K562 (cell line): Measurements from ENCODE around the gene NACC1. TPM values are rescaled to one million over a fixed set of nuclear protein-coding genes. Genes with fewer than 3 reads are reported as not detected.
A peak's percentile ranks its signal among the peaks of the same experiment; 100 is the strongest.

Experiments
- CREB1 ChIP-seq, 2 experiments: sonication (generic) in 1 of 2; formaldehyde crosslinking in 1 of 2; IDR thresholded peaks; 2 replicates each; pipeline versions ENCODE4 v1.6.1 to v1.8.0; 2012 to 2022; ENCODE audit warnings: inconsistent platforms in 1 of 2, mild to moderate bottlenecking in 1 of 2, missing genetic modification reagents in 1 of 2, moderate library complexity in 1 of 2
- E2F3 ChIP-seq: fragments of 250-450 bp; sonication (Bioruptor Pico); IDR thresholded peaks from 2 replicates; pipeline ENCODE4 v1.4.0; 2020; ENCODE audit warnings: mild to moderate bottlenecking
- ESRRB ChIP-seq: fragments of 250-450 bp; sonication (Bioruptor Pico); IDR thresholded peaks from 2 replicates; pipeline ENCODE4 v1.5.0; 2020; ENCODE audit warnings: mild to moderate bottlenecking, moderate library complexity, borderline replicate concordance
- JUND ChIP-seq, 2 experiments: IDR thresholded peaks; 2 replicates in 1 of 2; 3 replicates in 1 of 2; pipeline ENCODE4 v1.6.1; 2011; ENCODE audit warnings: borderline replicate concordance in 2 of 2, low read depth in 2 of 2, low read length in 2 of 2, improper control_type of control experiment in 1 of 2, missing biosample characterization in 1 of 2, missing genetic modification characterization in 1 of 2, missing genetic modification reagents in 1 of 2
- KDM1A ChIP-seq, 2 experiments: fragments of 450-650 bp; IDR thresholded peaks; 2 replicates each; pipeline ENCODE4 v1.6.1; 2016; ENCODE audit warnings: mild to moderate bottlenecking in 2 of 2
- KLF16 ChIP-seq: IDR thresholded peaks from 2 replicates; pipeline ENCODE4 v1.6.1; 2016; ENCODE audit warnings: antibody characterized with exemption
- PPARD ChIP-seq: fragments of 250-450 bp; sonication (Bioruptor Pico); IDR thresholded peaks from 2 replicates; pipeline ENCODE4 v1.8.0; 2022; ENCODE audit warnings: inconsistent platforms, mild to moderate bottlenecking, moderate library complexity
- TFAM ChIP-seq: fragments of 250-450 bp; sonication (Bioruptor Pico); conservative IDR thresholded peaks from 2 replicates; pipeline ENCODE4 v1.5.0; 2021; ENCODE audit warnings: mild to moderate bottlenecking, moderate library complexity
- XRCC3 ChIP-seq: fragments of 450-650 bp; IDR thresholded peaks from 2 replicates; pipeline ENCODE4 v1.6.1; 2017; ENCODE audit warnings: mild to moderate bottlenecking, moderate library complexity
- ZNF134 ChIP-seq: fragments of 250-450 bp; sonication (Bioruptor Pico); conservative IDR thresholded peaks from 2 replicates; pipeline ENCODE4 v1.4.0; 2020
- ZNF57 ChIP-seq: fragments of 450-650 bp; formaldehyde crosslinking; IDR thresholded peaks from 2 replicates; pipeline ENCODE4 v1.4.0; 2020; ENCODE audit warnings: mild to moderate bottlenecking, moderate library complexity
- polyA plus RNA-seq, 8 experiments: library from polyadenylated mRNA; depleted of rRNA in 4 of 8; stranded (reverse) in 5 of 8; unstranded in 3 of 8; fragments of >200 nt; fragmentation: Nextera tagmentation in 2 of 8; fragmentation: Illumina TruSeq in 1 of 8; extraction: Ambion mirVana in 2 of 8; extraction: Trizol in 1 of 8; gene quantifications; 2 replicates each; pipeline versions ENCODE4 v1.2.1 to v1.2.3, GENCODE V29; 2011 to 2014; ENCODE audit warnings: inconsistent platforms in 1 of 8, missing spikeins in 1 of 8
- total RNA-seq, 7 experiments: library from RNA; depleted of rRNA in 6 of 7; stranded (reverse); fragments of >200 nt in 6 of 7; fragmentation: Illumina TruSeq in 2 of 7; extraction: Trizol in 2 of 7; gene quantifications; 2 replicates each; pipeline versions ENCODE4 v1.2.1 to v1.2.3, GENCODE V29; 2011 to 2021; ENCODE audit warnings: low replicate concordance in 1 of 7
- TF ChIP-seq, protein P1 (sequence below), 2 experiments: fragments of 450-650 bp; formaldehyde crosslinking in 1 of 2; IDR thresholded peaks; 2 replicates each; pipeline versions ENCODE4 v1.4.0 to v1.6.1; 2014 to 2020; ENCODE audit warnings: mild to moderate bottlenecking in 2 of 2, borderline replicate concordance in 1 of 2, low read depth in 1 of 2
- TF ChIP-seq, protein P2 (sequence below): fragments of 200-400 bp; formaldehyde crosslinking; IDR thresholded peaks from 2 replicates; pipeline ENCODE4 v1.6.1; 2017; ENCODE audit warnings: mild to moderate bottlenecking, low read depth, low read length, moderate library complexity
- TF ChIP-seq, protein P3 (sequence below): fragments of 250-450 bp; sonication (Bioruptor Pico); IDR thresholded peaks from 2 replicates; pipeline ENCODE4 v1.4.0; 2020
- TF ChIP-seq, protein P4 (sequence below): sonication (generic); formaldehyde crosslinking; IDR thresholded peaks from 2 replicates; pipeline ENCODE4 v1.8.0; 2022; ENCODE audit warnings: mild to moderate bottlenecking, missing genetic modification reagents

Gene NACC1
- total and polyA plus RNA-seq, 9 of the 15 experiments (the other 6 are each of a cell fraction or from before 2014, with no cell fraction given): 0.04 to 96.6 (median 25.8) TPM

DNA sequence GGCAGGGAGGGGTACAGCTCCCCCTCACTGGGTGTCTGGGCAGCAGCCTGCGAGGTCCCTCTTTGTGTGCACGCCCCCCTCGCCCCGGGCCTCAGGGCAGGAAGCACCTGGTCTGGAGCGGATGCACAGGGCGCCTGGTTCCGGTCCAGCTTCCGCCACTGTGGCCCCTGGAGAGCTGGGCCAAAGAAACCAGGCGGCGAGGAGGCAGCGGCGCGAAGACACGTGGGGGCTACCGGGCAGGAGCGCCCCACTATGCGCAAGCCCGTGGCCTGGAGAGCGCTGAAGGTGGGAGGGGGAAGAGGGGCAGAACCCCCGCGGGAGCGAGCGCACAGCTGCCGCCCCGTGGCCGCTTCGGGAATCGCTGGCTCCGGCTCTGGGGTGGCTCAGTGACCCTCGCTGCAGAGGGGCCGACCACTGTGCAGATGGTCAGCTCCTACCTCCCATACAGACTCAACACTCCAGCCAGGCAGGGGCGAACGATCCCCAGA lies 13.7 kb upstream of the NACC1 start (continued):
- TF ChIP-seq, protein P1, sequence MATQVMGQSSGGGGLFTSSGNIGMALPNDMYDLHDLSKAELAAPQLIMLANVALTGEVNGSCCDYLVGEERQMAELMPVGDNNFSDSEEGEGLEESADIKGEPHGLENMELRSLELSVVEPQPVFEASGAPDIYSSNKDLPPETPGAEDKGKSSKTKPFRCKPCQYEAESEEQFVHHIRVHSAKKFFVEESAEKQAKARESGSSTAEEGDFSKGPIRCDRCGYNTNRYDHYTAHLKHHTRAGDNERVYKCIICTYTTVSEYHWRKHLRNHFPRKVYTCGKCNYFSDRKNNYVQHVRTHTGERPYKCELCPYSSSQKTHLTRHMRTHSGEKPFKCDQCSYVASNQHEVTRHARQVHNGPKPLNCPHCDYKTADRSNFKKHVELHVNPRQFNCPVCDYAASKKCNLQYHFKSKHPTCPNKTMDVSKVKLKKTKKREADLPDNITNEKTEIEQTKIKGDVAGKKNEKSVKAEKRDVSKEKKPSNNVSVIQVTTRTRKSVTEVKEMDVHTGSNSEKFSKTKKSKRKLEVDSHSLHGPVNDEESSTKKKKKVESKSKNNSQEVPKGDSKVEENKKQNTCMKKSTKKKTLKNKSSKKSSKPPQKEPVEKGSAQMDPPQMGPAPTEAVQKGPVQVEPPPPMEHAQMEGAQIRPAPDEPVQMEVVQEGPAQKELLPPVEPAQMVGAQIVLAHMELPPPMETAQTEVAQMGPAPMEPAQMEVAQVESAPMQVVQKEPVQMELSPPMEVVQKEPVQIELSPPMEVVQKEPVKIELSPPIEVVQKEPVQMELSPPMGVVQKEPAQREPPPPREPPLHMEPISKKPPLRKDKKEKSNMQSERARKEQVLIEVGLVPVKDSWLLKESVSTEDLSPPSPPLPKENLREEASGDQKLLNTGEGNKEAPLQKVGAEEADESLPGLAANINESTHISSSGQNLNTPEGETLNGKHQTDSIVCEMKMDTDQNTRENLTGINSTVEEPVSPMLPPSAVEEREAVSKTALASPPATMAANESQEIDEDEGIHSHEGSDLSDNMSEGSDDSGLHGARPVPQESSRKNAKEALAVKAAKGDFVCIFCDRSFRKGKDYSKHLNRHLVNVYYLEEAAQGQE (IDR thresholded peaks at IDR 0.05; ENCODE audit: borderline replicate concordance): peak; percentile 62; the same call in 1 of the 2 replicates
- TF ChIP-seq, protein P1 (CRISPR knock-in tag; IDR thresholded peaks at IDR 0.05; ENCODE audit: low read depth): no peak
- TF ChIP-seq KDM1A (IDR thresholded peaks at IDR 0.05): no peak
- no peak for TF ChIP-seq XRCC3
- TF ChIP-seq, protein P2, sequence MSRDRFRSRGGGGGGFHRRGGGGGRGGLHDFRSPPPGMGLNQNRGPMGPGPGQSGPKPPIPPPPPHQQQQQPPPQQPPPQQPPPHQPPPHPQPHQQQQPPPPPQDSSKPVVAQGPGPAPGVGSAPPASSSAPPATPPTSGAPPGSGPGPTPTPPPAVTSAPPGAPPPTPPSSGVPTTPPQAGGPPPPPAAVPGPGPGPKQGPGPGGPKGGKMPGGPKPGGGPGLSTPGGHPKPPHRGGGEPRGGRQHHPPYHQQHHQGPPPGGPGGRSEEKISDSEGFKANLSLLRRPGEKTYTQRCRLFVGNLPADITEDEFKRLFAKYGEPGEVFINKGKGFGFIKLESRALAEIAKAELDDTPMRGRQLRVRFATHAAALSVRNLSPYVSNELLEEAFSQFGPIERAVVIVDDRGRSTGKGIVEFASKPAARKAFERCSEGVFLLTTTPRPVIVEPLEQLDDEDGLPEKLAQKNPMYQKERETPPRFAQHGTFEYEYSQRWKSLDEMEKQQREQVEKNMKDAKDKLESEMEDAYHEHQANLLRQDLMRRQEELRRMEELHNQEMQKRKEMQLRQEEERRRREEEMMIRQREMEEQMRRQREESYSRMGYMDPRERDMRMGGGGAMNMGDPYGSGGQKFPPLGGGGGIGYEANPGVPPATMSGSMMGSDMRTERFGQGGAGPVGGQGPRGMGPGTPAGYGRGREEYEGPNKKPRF: no peak
- TF ChIP-seq ESRRB (CRISPR knock-in tag): no peak
- no peak for TF ChIP-seq CREB1 (IDR thresholded peaks at IDR 0.05)
- TF ChIP-seq CREB1 (CRISPR knock-in tag; IDR thresholded peaks at IDR 0.05): peak; percentile 56; the same call in 1 of the 2 replicates
- TF ChIP-seq, protein P3, sequence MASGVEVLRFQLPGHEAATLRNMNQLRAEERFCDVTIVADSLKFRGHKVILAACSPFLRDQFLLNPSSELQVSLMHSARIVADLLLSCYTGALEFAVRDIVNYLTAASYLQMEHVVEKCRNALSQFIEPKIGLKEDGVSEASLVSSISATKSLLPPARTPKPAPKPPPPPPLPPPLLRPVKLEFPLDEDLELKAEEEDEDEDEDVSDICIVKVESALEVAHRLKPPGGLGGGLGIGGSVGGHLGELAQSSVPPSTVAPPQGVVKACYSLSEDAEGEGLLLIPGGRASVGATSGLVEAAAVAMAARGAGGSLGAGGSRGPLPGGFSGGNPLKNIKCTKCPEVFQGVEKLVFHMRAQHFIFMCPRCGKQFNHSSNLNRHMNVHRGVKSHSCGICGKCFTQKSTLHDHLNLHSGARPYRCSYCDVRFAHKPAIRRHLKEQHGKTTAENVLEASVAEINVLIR (CRISPR knock-in tag): 0 out of 2 replicates have a peak, but pooled peaks have one; percentile 23
- TF ChIP-seq, protein P4, sequence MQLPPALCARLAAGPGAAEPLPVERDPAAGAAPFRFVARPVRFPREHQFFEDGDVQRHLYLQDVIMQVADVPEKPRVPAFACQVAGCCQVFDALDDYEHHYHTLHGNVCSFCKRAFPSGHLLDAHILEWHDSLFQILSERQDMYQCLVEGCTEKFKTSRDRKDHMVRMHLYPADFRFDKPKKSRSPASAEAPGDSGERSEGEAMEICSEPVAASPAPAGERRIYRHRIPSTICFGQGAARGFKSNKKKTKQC (CRISPR knock-in tag): peak; percentile 38; the same call in 1 of the 2 replicates
- TF ChIP-seq E2F3: peak; percentile 46; the same call in 1 of the 2 replicates
- no peak for TF ChIP-seq ZNF134 (CRISPR knock-in tag)
- TF ChIP-seq ZNF57 (CRISPR knock-in tag): peak; percentile 68; the same call in 1 of the 2 replicates
- TF ChIP-seq PPARD: no peak
- 0 out of 2 replicates have a peak, but pooled peaks have one; percentile 57 for TF ChIP-seq KLF16
- TF ChIP-seq TFAM (CRISPR knock-in tag): no peak
- TF ChIP-seq JUND (IDR thresholded peaks at IDR 0.05; ENCODE audit: borderline replicate concordance, low read depth, low read length): peak; percentile 40; the same call in 1 of the 2 replicates
- TF ChIP-seq JUND (tag; IDR thresholded peaks at IDR 0.05; ENCODE audit: borderline replicate concordance, low read depth, low read length): no peak; the same call in 2 of the 3 replicates
